ENCODE data around the gene KCNJ15.

The KCNJ15 gene

GRCh38 chr21:38240129-38240528 lies 16.7 kb upstream of the KCNJ15 start:
- H3K36me3 ChIP-seq (replicated peaks; ENCODE audit: low read depth, low read length), result no peaks in the 10 kb centered on the region
- H3K9ac ChIP-seq (ENCODE audit: low read length), result no peak overlapping the region
- H3K9me3 ChIP-seq (ENCODE audit: insufficient read depth, low read length), result no peaks in the 10 kb centered on the region
- H3K79me2 ChIP-seq (ENCODE audit: low read length), result no peaks in the 10 kb centered on the region
- no peak for TF ChIP-seq CTCF (IDR thresholded peaks at IDR 0.05; ENCODE audit: low read depth, low read length)
- no peak for TF ChIP-seq EZH2phosphoT487 (IDR thresholded peaks at IDR 0.05; ENCODE audit: low read depth)
- no peak overlapping the region for H2AFZ ChIP-seq (ENCODE audit: low read depth, low read length)
- H3K27me3 ChIP-seq (ENCODE audit: low read depth, low read length), result no peaks in the 10 kb centered on the region
- no peak overlapping the region for H3K27ac ChIP-seq (ENCODE audit: low read length)
- H3K4me2 ChIP-seq (ENCODE audit: low read length), result no peak overlapping the region
- no peaks in the 10 kb centered on the region for H3K4me1 ChIP-seq (ENCODE audit: low read length)
- no peak overlapping the region for H3K4me3 ChIP-seq (ENCODE audit: low read length)
- no peaks in the 10 kb centered on the region for H4K20me1 ChIP-seq (ENCODE audit: insufficient read depth, low read length)

- Histone ChIP-seq H3K4me3 (ENCODE audit: low read length) (no peak overlapping the region), H3K9me3 (ENCODE audit: insufficient read depth, low read length) (no peaks in the 10 kb centered on the region), H3K27ac (ENCODE audit: low read length) (no peak overlapping the region), H3K4me2 (ENCODE audit: low read length) (no peak overlapping the region), H3K79me2 (ENCODE audit: low read length) (no peaks in the 10 kb centered on the region), H3K4me1 (ENCODE audit: low read length) (no peaks in the 10 kb centered on the region), H2AFZ (ENCODE audit: low read depth, low read length) (no peak overlapping the region), H4K20me1 (ENCODE audit: insufficient read depth, low read length) (no peaks in the 10 kb centered on the region), H3K36me3 (replicated peaks; ENCODE audit: low read depth, low read length) (no peaks in the 10 kb centered on the region), H3K9ac (ENCODE audit: low read length) (no peak overlapping the region), H3K27me3 (ENCODE audit: low read depth, low read length) (no peaks in the 10 kb centered on the region)
- TF ChIP-seq CTCF (IDR thresholded peaks at IDR 0.05; ENCODE audit: low read depth, low read length), result no peak
- TF ChIP-seq EZH2phosphoT487 (IDR thresholded peaks at IDR 0.05; ENCODE audit: low read depth), result no peak
Measured at GRCh38 chr21:38241029-38241740, 15.6 kb upstream of the KCNJ15 start.

- no peak overlapping the region for H2AFZ ChIP-seq (ENCODE audit: low read depth, low read length)
- H3K9me3 ChIP-seq (ENCODE audit: insufficient read depth, low read length), result no peaks in the 10 kb centered on the region
- TF ChIP-seq EZH2phosphoT487 (IDR thresholded peaks at IDR 0.05; ENCODE audit: low read depth) (no peak), CTCF (IDR thresholded peaks at IDR 0.05; ENCODE audit: low read depth, low read length) (no peak)
- no peaks in the 10 kb centered on the region for H3K36me3 ChIP-seq (replicated peaks; ENCODE audit: low read depth, low read length)
- no peak overlapping the region for H3K4me3 ChIP-seq (ENCODE audit: low read length)
- no peak overlapping the region for H3K4me2 ChIP-seq (ENCODE audit: low read length)
- no peak overlapping the region for H3K27ac ChIP-seq (ENCODE audit: low read length)
- H3K9ac ChIP-seq (ENCODE audit: low read length), result no peak overlapping the region
- no peaks in the 10 kb centered on the region for H3K4me1 ChIP-seq (ENCODE audit: low read length)
- H3K27me3 ChIP-seq (ENCODE audit: low read depth, low read length), result no peaks in the 10 kb centered on the region
- H3K79me2 ChIP-seq (ENCODE audit: low read length), result no peaks in the 10 kb centered on the region
- no peaks in the 10 kb centered on the region for H4K20me1 ChIP-seq (ENCODE audit: insufficient read depth, low read length)
Measured at GRCh38 chr21:38242061-38242460, 14.7 kb upstream of the KCNJ15 start.

GRCh38 chr21:38243732-38244406 lies 12.9 kb upstream of the KCNJ15 start:
- no peaks in the 10 kb centered on the region for H3K27me3 ChIP-seq (ENCODE audit: low read depth, low read length)
- no peak overlapping the region for H3K4me3 ChIP-seq (ENCODE audit: low read length)
- H3K4me2 ChIP-seq (ENCODE audit: low read length), result no peak overlapping the region
- no peak overlapping the region for H3K9ac ChIP-seq (ENCODE audit: low read length)
- H3K9me3 ChIP-seq (ENCODE audit: insufficient read depth, low read length), result no peaks in the 10 kb centered on the region
- no peaks in the 10 kb centered on the region for H3K4me1 ChIP-seq (ENCODE audit: low read length)
- H2AFZ ChIP-seq (ENCODE audit: low read depth, low read length), result no peak overlapping the region
- TF ChIP-seq EZH2phosphoT487 (IDR thresholded peaks at IDR 0.05; ENCODE audit: low read depth) (no peak), CTCF (IDR thresholded peaks at IDR 0.05; ENCODE audit: low read depth, low read length) (no peak)
- no peaks in the 10 kb centered on the region for H4K20me1 ChIP-seq (ENCODE audit: insufficient read depth, low read length)
- H3K27ac ChIP-seq (ENCODE audit: low read length), result no peak overlapping the region
- no peaks in the 10 kb centered on the region for H3K79me2 ChIP-seq (ENCODE audit: low read length)
- H3K36me3 ChIP-seq (replicated peaks; ENCODE audit: low read depth, low read length), result no peaks in the 10 kb centered on the region

Measured in OCI-LY3 (cell line).